Glutamatergic neuron (in vitro differentiated cells): ENCODE data around the gene MYO5A. TPM values are rescaled to one million over a fixed set of nuclear protein-coding genes. Genes with fewer than 3 reads are reported as not detected.

Source experiments
- DNase-seq: peaks from one replicate; pipeline ENCODE4 v3.0.0; 2022
- H3K27ac Mint-ChIP-seq: one replicate; pipeline ENCODE4 v1.8.0; 2020; ENCODE audit warnings: mild to moderate bottlenecking, mixed read lengths, inconsistent platforms; ENCODE audit not compliant: unreplicated experiment
- H3K27me3 Mint-ChIP-seq: one replicate; pipeline ENCODE4 v1.8.0; 2020; ENCODE audit warnings: mild to moderate bottlenecking, moderate library complexity, mixed read lengths, inconsistent platforms; ENCODE audit not compliant: unreplicated experiment
- H3K36me3 Mint-ChIP-seq: one replicate; pipeline ENCODE4 v1.8.0; 2020; ENCODE audit warnings: mild to moderate bottlenecking, mixed read lengths, inconsistent platforms; ENCODE audit not compliant: unreplicated experiment
- H3K4me1 Mint-ChIP-seq: one replicate; pipeline ENCODE4 v1.8.0; 2020; ENCODE audit warnings: mild to moderate bottlenecking, low read depth, mixed read lengths, inconsistent platforms; ENCODE audit not compliant: unreplicated experiment
- H3K4me3 Mint-ChIP-seq: one replicate; pipeline ENCODE4 v1.8.0; 2020; ENCODE audit warnings: mild to moderate bottlenecking, mixed read lengths, inconsistent platforms; ENCODE audit not compliant: unreplicated experiment
- H3K9me3 Mint-ChIP-seq: one replicate; pipeline ENCODE4 v1.8.0; 2020; ENCODE audit warnings: mild to moderate bottlenecking, moderate library complexity, mixed read lengths, inconsistent platforms; ENCODE audit not compliant: unreplicated experiment
- CTCF ChIP-seq: fragments of 200-600 bp; sonication (generic); IDR thresholded peaks from one replicate; pipeline ENCODE4 v1.5.0; 2021; ENCODE audit not compliant: partially characterized antibody, unreplicated experiment
- total RNA-seq: library from RNA; stranded (reverse); fragmentation: NEBNext Ultra II Directional; extraction: Animal tissue kit (Norgen Biotek cat#: 25700); gene quantifications from one replicate; pipeline ENCODE4 v1.2.1, GENCODE V29; 2021; ENCODE audit not compliant: unreplicated experiment

Gene MYO5A
- total RNA-seq, 1 donor from 2014 or later = 61.0 TPM

DNA sequence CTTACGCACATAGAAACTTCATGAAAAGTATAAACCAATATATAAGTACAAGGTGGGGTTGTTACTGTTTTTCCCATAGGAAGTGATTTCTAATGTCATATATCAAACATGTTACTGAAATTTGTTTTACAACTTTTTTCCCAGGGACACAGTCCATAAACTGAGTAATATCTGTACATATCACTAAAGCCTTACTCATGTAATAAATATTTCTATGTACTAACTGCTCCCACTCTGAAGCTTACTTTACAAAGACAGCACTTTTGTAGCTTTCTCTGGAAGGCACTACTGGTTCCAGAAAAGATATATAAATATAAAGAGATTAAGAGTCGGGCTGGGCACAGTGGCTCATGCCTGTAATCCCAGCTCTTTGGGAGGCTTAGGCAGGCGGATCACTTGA lies 91.7 kb downstream of the MYO5A start:
- Mint-ChIP-seq H3K4me1 (no peaks in the 10 kb centered on the region), H3K9me3 (no peaks in the 10 kb centered on the region), H3K27me3 (peaks cover 2% of the 10 kb centered on the region), H3K36me3 (no peaks in the 10 kb centered on the region), H3K4me3 (no peak overlapping the region), H3K27ac (no peak overlapping the region)
- no peak for TF ChIP-seq CTCF
- no peak for DNase-seq

DNA sequence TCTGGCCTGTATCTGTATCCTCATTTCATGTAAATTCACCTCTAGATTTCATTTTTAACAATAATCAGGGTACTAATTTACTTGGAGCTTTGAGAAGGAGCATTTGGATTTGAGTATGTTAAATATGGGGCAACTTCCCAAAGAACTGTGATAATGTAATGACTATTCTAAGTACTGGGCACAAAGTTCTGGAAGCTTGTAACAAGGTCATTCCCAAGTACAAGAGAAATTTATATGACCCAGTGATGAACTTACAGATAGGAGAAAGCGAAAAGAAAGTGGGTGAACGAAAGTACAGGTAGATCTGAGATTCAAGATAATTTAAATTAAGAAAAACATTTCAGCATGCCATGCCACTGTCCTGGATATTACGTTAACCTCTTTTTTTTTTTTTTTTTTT lies 93.8 kb downstream of the MYO5A start:
- H3K27me3 Mint-ChIP-seq = peaks cover 2% of the 10 kb centered on the region
- no peak for TF ChIP-seq CTCF
- DNase-seq = no peak
- no peak overlapping the region for H3K27ac Mint-ChIP-seq
- H3K4me3 Mint-ChIP-seq = no peak overlapping the region
- no peaks in the 10 kb centered on the region for H3K36me3 Mint-ChIP-seq
- H3K9me3 Mint-ChIP-seq = no peaks in the 10 kb centered on the region
- no peaks in the 10 kb centered on the region for H3K4me1 Mint-ChIP-seq

- no peak for DNase-seq
These were observed 100.4 kb downstream of the MYO5A start for GRCh38 chr15:52428297-52428696.

DNA sequence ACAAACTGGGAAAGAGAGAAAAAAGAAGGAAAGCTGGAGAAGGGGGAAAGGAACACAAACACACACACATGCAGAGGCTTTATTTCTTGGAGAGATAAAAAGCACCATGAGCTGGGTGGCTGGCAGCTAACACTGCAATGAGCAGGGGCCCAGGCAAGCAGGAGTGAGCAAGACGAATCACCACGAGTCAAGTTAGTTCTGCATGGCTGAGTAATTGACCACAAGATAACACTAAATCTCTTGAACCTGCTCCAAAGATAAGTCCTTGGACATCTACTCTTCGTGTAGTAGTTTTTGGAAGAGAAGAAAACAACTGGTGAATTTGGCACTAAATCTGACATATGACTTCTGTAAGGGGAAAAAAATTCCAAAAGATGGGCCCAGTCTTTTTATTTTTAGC lies 100.9 kb downstream of the MYO5A start:
- no peaks in the 10 kb centered on the region for H3K36me3 Mint-ChIP-seq
- H3K27me3 Mint-ChIP-seq = no peaks in the 10 kb centered on the region
- peaks cover 2% of the 10 kb centered on the region for H3K4me1 Mint-ChIP-seq
- no peak for TF ChIP-seq CTCF
- H3K27ac Mint-ChIP-seq = no peak overlapping the region
- H3K4me3 Mint-ChIP-seq = no peak overlapping the region
- H3K9me3 Mint-ChIP-seq = no peaks in the 10 kb centered on the region
- DNase-seq = no peak

More at GRCh38 chr15:52428297-52428696, 100.4 kb downstream of the MYO5A start:
- no peak overlapping the region for H3K4me3 Mint-ChIP-seq
- no peaks in the 10 kb centered on the region for H3K27me3 Mint-ChIP-seq
- H3K36me3 Mint-ChIP-seq = no peaks in the 10 kb centered on the region
- H3K9me3 Mint-ChIP-seq = no peaks in the 10 kb centered on the region
- H3K27ac Mint-ChIP-seq = no peak overlapping the region
- peaks cover 2% of the 10 kb centered on the region for H3K4me1 Mint-ChIP-seq
- TF ChIP-seq CTCF = no peak

DNA sequence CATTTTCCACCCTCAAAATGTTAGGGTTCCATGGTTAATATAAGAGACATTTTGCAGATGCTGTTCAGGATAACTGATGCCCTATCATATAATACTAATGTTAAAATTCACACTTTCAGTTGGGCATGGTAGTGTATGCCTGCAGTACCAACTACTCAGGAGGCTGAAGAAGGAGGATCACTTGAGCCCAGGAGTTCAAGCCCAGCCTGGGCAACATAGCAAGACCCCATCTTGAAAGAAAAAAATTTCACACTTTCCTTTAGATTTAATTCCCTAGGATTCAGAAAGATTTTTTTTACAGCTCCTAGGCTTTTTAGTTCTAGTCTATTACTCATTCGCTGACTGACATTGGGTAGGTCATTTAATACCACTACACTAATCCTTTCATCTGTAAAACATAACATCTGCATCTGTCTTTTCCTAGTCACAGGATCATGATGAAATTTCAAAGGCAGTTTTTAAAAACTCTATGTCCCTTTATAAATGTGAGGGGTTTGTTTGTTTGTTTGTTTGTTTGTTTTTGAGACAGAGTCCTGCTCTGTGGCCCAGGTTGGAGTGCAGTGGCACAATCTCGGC lies 103.7 kb downstream of the MYO5A start:
- Mint-ChIP-seq H3K27ac (no peak overlapping the region), H3K4me3 (no peak overlapping the region), H3K9me3 (no peaks in the 10 kb centered on the region), H3K27me3 (no peaks in the 10 kb centered on the region), H3K36me3 (no peaks in the 10 kb centered on the region), H3K4me1 (peaks cover 2% of the 10 kb centered on the region)
- no peak for TF ChIP-seq CTCF
- DNase-seq = no peak
